Activated CD4-positive, alpha-beta T cell treated with anti-CD3 and anti-CD28 coated beads, Interleukin-2, Interleukin-4, amounts not matched to agents 100 ng/mL and 50 ng/mL, durations not matched to agents 16 hours and 8 hours (primary cell): ENCODE data around the gene ABCG2.
"Not testable (repeated sequence)": the region's sequence is repeated elsewhere in the genome, so short reads cannot be mapped to it uniquely, and the experiment has no call there.

Experiments
- DNase-seq: peaks from one replicate; pipeline ENCODE4 v3.0.0-alpha.2; 2020; ENCODE audit warnings: low spot score

ABCG2 gene

DNA sequence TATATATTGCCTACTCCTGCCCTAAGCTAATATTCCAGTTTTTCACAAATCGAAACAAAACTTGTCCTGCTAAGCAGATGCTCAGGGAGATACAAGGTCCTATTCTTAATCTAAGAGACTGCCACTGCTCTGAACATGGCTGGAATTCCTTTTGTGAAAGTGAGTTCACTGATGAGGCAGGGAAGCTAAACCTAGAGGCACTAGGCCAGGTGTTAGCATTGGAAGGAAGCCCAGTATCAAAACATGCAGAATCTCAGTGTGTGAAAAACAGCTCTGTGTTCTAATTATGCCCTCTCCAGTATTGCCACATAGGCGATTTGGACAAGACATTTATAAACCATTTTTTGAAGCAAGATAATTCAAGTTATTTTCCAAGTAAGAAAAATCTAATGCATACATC is 47.6 kb downstream of the ABCG2 start:
- DNase-seq = no peak

DNA sequence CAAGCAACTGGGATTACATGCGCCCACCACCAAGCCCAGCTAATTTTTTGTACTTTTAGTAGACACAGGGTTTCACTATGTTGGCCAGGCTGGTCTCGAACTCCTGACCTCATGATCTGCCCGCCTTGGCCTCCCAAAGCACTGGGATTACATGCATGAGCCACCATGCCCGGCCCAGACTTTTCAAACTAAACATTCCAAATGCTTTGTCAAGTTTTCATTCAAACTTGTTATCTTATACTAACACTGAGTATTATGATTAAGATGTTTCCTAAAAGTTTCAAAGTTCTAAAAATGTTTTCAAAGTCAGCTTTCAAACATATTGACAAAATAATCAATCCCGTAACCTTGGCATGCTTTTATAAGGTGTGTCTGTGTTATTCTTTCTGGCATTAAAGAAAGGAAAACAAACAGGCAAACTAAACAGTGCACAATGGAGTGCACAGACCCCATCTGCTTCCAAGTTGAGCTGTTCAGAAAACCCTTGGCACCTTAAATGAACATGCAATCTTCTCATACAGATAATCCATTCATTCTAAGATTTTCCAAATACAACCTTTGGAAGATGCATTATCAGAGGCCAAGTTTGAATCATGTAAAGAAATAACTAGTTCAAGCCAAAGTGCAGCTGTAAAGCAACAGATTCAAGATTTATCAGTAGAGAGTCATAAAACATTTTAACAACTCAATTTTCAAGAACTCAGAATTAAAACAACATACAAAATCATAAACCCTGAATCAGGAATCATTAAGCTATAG is 49.1 kb downstream of the ABCG2 start:
- DNase-seq = no peak

DNA sequence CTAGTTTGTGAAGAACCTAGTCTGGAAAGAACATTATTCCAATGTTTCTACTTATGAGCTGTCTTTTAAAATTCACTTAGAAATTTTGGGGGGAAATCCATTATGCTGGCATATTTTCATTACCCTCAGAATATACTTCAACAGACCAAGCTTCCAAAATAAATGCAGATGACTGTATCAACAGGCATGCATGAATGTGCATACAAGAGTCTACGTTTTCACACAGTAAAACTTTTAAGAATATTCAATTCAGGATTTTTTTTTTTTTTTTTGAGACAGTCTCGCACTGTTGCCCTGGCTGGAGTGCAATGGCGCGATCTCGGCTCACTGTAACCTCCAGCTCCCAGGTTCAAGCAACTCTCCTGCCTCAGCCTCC is 49.7 kb downstream of the ABCG2 start:
- no peak for DNase-seq

DNA sequence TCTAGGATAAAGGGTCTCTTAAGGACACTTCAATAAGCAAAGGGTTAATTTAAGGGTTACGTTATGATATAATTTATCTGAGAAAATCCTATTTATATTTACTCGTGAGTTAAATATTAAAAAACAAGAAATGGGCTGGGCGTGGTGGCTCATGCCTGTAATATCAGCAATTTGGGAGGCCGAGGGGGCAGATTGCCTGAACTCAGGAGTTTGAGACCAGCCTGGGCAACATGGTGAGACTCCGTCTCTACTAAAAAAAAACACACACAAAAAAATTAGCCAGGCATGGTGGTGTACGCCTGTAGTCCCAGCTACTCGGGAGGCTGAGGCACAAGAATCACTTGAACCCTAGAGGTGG is 50.4 kb downstream of the ABCG2 start:
- DNase-seq = not testable (repeated sequence)

DNA sequence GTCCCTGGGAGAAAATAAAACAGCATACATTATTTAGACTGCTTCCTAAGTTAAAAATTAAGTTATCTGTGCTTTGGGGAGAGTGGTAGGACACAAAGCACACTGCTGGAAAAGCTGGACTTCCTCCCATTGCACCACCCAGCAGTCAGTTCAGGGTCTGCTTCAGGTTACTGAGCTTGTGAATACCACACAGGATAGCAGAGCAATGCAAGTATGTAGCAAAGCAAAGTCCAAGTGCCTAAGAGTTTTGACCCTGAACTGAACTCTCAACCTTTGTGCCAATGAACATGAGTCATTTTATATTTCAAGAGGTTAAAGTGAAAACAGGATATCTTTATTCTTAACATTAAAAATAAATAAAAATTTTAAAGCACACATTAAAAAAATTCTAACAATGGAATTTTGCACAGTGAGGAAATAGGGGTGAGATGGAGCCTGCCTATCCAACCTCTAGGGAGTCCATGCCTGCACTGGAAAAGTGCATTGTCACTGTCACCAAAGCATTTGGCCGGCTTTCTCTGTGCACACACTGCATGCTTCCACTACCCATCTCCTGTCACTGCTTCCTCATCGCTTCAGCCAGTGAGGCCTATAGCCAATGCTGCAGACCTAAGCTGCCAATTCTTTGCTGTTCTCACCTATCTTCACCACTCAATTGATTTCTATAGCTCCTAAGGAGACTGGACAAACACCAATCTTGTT is 50.9 kb downstream of the ABCG2 start:
- no peak for DNase-seq

DNA sequence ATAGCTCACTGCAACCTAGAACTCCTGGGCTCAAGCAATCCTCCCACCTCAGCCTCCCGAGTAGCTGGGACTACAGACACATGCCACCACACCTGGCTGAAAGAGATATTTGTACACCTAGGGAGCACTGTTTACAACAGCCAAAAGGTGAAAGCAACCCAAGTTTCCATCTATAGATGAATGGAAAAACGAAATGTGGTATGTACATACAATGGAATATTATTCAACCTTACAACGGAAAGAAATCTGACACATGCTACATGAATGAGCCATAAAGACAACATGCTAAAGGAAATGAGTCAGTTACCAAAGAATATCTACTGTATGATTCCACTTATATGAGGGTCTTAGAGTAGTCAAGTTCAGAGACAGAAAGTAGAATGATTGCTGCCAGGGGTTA is 52.2 kb downstream of the ABCG2 start:
- DNase-seq = peak; percentile 1

DNA sequence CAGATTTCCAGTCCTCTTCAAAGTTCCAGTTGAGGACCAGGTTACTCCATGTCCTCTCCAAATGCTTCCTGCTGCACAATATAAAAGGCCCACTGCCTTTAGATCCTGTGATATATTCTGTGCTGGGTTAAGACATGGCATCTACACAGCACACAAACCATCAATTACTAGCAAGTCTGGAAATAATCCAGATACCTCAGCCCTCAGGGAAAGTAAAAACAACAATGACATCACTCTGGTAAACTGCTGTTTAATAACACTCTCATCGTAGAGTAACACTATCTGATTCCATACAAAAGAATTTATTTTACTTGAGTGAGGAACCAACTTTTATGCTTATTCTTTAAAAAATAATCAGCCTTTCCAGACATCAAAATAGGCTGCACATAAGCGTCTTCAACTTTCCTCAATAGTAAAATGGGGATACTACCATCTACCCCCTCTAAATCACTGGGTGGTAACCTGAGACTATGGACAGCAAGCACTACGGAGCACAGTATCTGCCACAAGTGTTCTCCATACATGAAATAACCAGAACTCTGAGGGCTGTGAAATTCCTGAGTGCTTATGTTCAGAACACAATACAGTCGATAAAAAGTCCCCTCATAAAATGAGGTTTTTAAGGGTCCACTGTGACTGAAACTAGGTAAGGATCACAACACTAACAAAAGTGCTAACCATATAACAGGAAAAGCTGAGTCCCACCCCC is 53.4 kb downstream of the ABCG2 start:
- no peak for DNase-seq

DNA sequence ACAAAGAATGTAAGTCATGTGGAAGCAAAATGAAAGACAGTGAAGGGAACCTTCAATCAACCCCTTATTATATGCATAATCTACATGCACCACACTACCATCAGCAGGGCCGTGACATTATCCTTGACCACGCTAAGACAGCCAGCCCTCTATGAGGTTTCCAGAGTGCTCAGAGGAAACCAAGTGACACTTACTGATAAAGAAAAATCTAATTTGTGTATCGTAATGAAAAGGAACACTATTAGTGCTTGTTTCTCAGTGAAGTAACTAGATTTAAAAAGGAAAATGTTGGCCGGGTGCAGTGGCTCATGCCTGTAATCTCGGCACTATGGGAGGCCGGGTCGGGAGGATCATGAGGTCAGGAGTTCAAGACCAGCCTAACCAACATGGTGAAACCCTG is 56.4 kb downstream of the ABCG2 start:
- no peak for DNase-seq

DNA sequence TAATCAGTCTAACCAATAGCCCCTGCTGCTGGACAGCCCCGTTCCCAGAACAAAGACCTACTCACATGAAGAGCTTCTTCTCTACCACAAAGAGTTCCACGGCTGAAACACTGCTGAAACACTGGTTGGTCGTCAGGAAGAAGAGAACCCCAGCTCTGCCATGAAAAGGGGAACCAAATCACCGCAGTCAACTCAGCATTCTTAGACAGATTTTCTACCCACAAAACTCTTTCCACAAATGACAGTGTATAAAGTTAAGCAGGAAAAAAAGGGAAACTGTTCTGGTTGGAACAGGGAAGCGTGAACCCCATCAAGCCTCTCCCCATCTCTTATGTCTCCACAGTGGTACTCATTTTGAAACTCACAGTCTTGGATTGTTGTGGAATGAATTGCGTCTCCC is 57.3 kb downstream of the ABCG2 start:
- no peak for DNase-seq

DNA sequence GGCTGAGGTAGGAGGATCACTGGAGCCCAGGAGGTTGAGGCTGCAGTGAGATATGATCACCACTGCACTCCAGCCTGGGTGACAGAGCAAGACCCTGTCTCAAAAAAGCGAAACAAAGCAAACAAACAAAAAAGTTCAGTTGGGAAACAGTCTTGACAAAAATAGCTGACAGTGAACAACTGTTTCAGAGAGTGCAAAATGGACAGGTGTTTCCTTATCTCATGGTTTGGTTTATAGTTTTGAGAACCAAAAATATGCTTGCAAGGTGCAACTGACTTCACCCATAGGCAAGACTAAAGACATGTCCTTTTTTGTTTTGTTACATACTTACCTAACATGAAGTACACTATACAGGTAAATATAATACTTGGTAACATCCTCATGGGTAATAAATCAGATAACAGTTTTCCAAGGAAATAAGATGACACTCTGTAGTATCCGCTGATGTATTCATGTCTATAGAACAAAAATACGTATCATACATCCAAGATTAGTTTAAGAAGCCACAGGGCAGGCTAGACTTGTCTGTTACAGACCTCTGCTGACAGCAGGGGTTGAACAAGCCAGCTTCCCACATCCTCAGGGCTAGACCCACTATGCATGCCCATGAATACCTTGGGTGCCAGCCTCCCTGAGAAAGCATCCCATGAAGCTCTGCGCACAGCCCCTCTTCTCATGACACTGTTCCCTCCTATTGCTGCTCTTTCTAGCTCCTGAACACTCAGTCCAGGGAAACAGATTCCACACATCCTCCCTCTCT is 59.3 kb downstream of the ABCG2 start:
- DNase-seq = no peak

DNA sequence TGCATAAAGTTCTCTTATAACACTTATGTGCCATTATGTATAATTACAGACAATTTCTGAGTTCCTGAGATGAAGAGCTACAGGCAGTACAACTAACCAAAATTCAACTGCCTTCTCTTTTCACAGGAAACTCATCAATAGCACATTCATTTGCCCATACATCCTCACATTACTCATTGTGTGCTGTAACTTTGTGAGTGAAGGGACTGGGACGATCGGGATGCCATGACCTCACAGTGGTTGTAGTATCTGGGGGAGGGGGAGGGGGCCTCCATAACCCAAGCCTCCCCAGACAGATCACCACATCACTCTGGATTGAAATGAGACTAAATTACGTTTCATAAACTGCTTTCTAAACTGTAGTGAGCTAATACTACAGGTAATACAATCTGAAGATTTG is 60.7 kb downstream of the ABCG2 start:
- DNase-seq = no peak

DNA sequence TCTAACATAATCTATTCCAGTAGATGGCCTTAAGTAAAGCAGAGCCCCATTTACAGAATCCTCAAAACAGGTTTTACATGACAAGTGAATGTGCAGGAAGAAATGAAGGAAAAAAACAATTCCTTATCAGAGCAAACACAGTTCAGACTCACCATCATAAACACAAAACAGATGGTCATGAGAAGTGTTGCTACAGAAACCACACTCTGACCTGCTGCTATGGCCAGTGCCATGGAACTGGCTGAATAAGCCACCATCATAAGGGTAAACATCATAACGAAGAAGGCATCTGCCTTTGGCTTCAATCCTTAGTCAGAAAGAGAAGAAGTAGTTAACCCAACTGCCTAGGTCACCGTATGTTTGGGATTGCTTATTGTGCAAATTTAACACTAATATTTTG is 61.1 kb downstream of the ABCG2 start:
- DNase-seq = no peak

DNA sequence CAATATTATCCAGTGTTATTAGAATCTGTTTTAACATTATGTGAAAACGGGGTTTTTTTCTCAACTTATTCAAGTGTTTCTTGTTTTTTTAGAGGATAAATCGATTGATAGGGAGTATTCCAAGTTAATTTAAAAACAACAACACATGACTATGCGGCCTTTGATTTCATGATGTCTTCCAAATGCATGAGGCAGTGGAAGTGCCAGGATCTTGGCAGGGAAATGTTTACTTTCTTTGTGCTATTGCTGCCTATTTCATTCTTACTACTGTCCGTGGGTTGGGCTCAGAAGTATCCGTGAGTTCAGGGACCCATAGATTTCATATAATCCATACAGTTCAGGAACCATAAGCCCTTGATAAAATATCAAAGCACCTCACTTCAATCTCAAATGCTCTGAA is 64.6 kb downstream of the ABCG2 start:
- no peak for DNase-seq

DNA sequence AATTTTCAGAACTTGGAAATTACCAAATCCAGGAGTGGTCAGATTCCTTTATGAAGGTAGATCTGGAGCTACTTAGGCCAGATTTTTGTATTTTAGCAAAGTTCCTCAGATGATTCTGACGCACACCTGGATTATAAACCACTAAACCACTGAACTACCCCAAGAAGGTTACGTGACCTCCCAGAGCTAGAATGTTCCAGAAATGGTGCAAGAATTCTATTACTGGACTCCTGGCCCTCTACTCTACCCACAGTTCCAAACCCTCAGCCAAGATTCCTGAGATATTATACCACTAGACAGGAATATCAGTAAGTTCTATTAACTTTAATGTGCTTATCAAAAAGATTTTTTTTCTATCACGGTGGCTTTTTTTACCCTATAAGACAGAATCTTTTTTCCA is 67.1 kb downstream of the ABCG2 start:
- no peak for DNase-seq

DNA sequence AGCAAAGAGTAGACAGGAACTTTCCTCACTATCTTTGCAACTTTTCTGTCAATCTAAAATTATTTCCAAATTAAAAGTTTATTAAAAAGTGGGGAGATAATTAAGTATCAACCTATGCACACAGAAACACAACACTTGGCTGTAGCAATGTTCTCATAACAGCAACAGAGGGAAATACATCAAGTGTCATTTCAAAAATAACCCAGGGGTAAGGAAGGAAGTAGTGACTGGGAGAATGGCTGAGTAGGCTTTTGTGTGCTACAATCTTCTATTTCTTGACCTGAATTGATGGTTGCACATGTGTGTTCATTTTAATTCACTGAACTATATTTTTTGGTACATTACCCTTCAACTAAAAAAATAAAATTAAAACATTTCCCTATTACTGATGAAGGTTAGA is 67.5 kb downstream of the ABCG2 start:
- no peak for DNase-seq

DNA sequence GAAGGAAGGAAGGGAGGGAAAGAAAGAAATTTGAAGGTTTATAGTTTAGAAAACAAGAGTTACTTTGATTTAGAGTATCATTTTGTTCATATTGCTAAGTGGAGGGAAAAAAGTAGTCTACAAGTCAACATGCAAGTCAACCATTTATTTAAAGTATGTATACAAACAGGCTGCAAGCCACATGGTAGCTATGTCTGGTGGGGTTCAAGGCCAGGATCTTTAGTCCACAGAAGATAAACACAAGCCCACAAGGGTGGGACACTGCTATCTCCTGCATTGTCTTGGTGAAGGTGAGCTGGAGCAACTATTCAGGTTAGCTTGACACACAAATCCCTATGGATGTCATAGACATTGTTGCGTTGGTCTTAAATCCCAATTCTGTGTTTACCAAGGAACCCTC is 71.4 kb downstream of the ABCG2 start:
- DNase-seq = no peak

DNA sequence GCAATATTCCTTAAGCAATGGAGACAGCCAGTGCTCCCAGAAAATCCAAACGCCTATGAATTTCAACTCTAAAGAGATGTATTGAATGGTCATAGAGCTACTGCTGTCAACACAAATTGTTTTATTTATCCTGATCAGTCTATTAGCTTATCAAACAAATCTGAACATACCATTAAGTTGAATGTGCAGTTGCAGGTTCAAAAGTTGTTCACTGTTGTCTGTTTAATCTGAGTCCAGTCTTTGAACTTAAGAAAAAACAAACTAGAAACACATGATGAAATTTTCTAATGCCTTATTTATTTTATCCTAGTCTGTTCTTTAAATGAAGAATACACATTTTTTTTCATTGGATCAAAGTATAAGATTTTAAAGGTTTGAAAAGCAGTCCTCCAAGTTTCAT is 77.8 kb downstream of the ABCG2 start:
- no peak for DNase-seq

DNA sequence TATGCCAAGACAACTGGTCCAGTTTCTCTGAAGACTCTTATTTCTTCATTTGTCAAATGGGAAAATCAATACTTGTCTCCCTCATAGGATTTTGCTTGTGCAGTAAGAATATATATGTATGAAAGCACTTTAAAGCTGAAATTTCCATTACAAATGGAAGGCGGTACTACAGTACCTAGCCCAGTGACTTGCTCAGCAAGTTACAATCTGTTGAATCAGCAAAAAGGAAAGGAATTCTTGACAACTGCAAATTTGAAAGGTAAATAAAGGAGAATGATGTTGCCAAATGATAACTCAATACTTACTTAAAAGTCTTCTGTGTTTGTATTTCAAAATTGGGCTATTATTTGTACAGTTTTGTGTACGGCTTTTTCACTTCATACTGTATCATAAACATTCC is 79.9 kb downstream of the ABCG2 start:
- no peak for DNase-seq

DNA sequence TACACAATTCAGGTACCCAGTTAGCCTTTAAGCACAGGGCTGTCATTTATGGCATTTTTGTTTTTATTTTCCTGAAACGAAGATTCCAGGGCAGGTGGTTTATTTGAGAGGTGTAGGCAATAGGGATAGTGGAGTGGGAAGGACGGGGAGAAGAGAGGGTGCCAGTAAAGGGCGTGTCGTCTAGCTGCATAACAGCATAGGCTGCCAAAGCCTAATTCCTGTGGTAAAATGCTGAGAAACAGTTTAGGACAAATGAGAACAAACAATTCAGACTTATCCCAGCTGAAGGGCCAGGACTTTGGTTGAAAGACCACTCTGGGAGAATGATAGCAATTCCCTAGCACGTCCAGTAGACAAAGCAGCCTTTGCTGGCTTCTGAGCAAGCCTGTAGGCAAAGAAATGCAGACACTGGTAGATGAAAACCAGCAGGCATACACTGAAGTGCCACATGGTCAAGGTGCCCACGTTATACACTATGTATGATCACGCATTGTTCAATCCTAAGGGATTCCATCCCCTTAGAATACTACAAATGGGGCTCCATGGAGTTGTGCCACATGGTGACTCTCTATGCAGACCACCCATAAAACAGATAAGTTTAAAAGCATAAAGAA is 80.4 kb downstream of the ABCG2 start:
- no peak for DNase-seq

DNA sequence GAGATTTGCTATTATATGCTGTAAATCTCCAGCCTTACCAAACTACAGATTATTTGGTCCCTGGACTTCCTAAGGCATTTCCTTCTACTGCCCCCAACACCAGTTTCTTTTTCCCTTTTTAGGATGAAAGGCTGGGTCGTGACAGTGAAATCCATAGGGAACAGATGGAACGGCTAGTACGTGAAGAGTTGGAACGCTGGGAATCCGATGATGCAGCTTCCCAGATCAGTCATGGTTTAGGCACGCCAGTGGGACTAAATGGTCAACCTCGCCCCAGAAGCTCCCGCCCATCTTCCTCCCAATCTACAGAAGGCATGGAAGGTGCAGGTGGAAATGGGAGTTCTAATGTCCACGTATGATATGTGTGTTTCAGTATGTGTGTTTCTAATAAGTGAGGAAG is 83.1 kb downstream of the ABCG2 start:
- DNase-seq = no peak

DNA sequence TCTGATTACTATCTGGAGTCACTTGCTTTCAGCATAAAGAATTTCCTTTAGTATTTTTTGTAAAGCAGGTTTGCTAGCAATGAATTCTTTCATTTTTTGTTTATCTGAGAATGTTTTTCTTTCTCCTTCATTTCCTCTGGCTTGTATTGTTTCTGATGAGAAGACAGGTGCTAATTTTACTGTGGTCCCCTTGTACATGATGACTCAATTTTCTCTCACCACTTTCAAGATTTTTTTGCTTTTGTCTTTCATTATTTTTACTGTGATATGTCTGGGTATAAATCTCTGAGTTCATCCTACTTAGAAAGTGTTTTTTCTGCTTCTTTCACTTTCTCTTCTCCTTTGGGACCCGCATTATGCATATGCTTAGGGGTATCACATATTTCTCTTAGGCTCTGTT is 88.4 kb downstream of the ABCG2 start:
- no peak for DNase-seq

DNA sequence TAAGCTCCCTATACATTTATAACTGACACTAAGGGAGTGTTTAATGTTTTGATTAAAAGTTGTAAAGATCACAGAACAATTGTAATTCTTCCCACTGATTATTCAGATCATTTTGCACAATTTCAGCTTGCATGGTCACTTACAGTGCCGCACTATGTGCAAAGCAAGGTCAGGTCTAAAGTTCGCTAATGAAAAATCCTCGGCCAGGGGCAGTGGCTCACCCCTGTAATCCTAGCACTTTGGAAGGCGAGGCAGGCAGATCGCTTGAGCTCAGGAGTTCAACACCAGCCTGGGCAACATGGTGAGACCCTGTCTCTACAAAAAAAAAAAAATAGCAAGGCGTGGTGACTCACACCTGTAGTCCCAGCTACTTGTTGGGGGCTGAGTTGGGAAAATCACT is 94.0 kb downstream of the ABCG2 start:
- no peak for DNase-seq
